Breast epithelium (tissue), 3 donors: ENCODE measurements around the gene ADRA2B.

Experiments
- CTCF ChIP-seq, 3 donors: fragments of 450-650 bp; IDR thresholded peaks; one replicate each; pipeline ENCODE4 v1.5.1; 2016 to 2017; ENCODE audit warnings: antibody characterized with exemption in 3 of 3, mild to moderate bottlenecking in 3 of 3, moderate library complexity in 3 of 3
- POLR2A ChIP-seq: fragments of 450-650 bp; IDR thresholded peaks from one replicate; pipeline ENCODE4 v1.6.1; 2016; ENCODE audit warnings: antibody characterized with exemption, mild to moderate bottlenecking, moderate library complexity
- POLR2AphosphoS5 ChIP-seq, 3 donors: sonication (generic); formaldehyde crosslinking; IDR thresholded peaks; one replicate each; pipeline ENCODE4 v1.6.1; 2017; ENCODE audit warnings: antibody characterized with exemption in 3 of 3

- TF ChIP-seq POLR2A = no peak
- TF ChIP-seq CTCF (IDR thresholded peaks at IDR 0.05) = no peak
- TF ChIP-seq POLR2AphosphoS5 (IDR thresholded peaks at IDR 0.05) = no peak
Observed at GRCh38 chr2:96088340-96089335, 27.7 kb downstream of the ADRA2B start.
